Suprapubic skin (tissue), 4 donors: ENCODE data around the gene PHTF2. TPM values are rescaled to one million over a fixed set of nuclear protein-coding genes. Genes with fewer than 3 reads are reported as not detected.
"Not testable (repeated sequence)": the region's sequence is repeated elsewhere in the genome, so short reads cannot be mapped to it uniquely, and the experiment has no call there.

Experiments
- DNase-seq, 2 donors: peaks; one replicate each; pipeline ENCODE4 v3.0.0-alpha.2; 2019; ENCODE audit warnings: low spot score in 2 of 2
- H3K27ac ChIP-seq: fragments of 200-600 bp; sonication (generic); one replicate; pipeline ENCODE4 v1.5.1; 2019
- H3K27me3 ChIP-seq: fragments of 200-600 bp; sonication (generic); one replicate; pipeline ENCODE4 v1.5.1; 2019
- H3K36me3 ChIP-seq: fragments of 200-600 bp; sonication (generic); one replicate; pipeline ENCODE4 v1.5.1; 2019
- H3K4me1 ChIP-seq: fragments of 200-600 bp; sonication (generic); one replicate; pipeline ENCODE4 v1.5.1; 2019
- H3K4me3 ChIP-seq: fragments of 200-600 bp; sonication (generic); one replicate; pipeline ENCODE4 v1.5.1; 2019; ENCODE audit warnings: mild to moderate bottlenecking
- H3K9me3 ChIP-seq: fragments of 200-600 bp; sonication (generic); one replicate; pipeline ENCODE4 v1.5.1; 2019
- EP300 ChIP-seq: sonication (generic); formaldehyde crosslinking; IDR thresholded peaks from one replicate; pipeline ENCODE4 v1.6.1; 2017; ENCODE audit warnings: antibody characterized with exemption
- POLR2A ChIP-seq, 2 donors: fragments of 450-650 bp; IDR thresholded peaks; one replicate each; pipeline ENCODE4 v1.6.1; 2017; ENCODE audit warnings: antibody characterized with exemption in 2 of 2, mild to moderate bottlenecking in 2 of 2, moderate library complexity in 2 of 2
- POLR2AphosphoS5 ChIP-seq, 3 donors: sonication (generic); formaldehyde crosslinking; IDR thresholded peaks; one replicate each; pipeline ENCODE4 v1.6.1; 2017; ENCODE audit warnings: antibody characterized with exemption in 3 of 3
- WGBS: methylation state at CpG from one replicate; pipeline ENCODE4 v1.1.5; 2018; 5-methylcytosine and 5-hydroxymethylcytosine counted together
- total RNA-seq, 4 donors: library from RNA; depleted of rRNA; stranded (reverse); fragments of >200 nt; gene quantifications; one replicate each; pipeline ENCODE4 v1.1.0, GENCODE V29; 2016
- TF ChIP-seq, protein P1 (sequence below), 2 donors: fragments of 200-600 bp in 1 of 2; fragments of 450-650 bp in 1 of 2; sonication (generic) in 1 of 2; IDR thresholded peaks; one replicate each; pipeline ENCODE4 v1.5.1; 2016 to 2019; ENCODE audit warnings: antibody characterized with exemption in 2 of 2, mild to moderate bottlenecking in 1 of 2, moderate library complexity in 1 of 2

PHTF2 gene
- total RNA-seq, 4 donors from 2014 or later: 9.6 to 33.7 (median 15.7) TPM

DNA sequence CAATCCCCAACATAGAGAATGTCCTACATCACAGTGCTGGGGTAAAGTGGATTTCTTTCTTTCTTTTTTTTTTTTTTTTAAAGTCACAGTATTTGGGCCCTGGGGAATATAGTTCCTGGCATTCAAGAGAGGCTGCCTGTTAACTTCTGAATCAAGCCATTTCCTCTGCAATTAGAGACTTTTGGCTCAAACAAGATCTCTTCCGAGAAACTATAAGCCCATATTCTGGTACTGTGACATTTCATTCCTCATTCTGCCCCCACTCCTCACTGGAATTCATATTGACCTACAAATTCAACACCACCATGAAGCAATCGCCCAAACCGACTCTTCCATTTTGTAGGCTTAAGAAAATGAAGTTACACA lies 187.4 kb downstream of the PHTF2 start:
- 73% methylated on average over 3 of the region's 3 CpGs for WGBS
- no peak for DNase-seq

DNA sequence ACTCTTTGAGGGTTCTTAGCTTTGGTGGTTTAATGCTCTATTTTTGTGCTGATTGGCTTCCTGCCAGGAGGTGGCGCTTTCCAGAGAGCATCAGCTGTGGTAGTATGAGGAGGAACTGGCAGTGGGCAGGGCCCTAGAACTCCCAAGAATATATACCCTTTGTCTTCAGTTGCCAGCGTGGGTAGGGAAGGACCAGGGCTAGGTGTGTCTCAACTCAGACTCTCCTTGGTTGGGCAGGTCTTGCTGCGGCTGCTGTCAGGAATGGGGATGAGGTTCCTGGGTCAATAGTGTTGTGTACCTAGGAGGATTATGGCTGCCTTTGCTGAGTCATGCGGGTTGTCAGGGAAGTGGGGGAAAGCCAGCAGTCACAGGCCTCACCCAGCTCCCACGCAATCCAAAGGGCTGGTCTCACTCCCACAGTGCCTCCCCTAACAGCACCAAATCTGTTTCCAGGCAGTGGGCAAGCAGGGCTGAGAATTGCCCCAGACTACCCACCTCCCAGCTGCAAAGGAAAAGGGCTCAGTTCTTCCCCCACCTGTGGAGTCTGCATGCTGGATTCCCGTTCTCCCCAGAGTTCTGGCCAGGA lies 191.5 kb downstream of the PHTF2 start:
- TF ChIP-seq EP300 (no peak), POLR2AphosphoS5 (IDR thresholded peaks at IDR 0.05) (no peak), POLR2A (IDR thresholded peaks at IDR 0.05) (no peak)
- TF ChIP-seq, protein P1, sequence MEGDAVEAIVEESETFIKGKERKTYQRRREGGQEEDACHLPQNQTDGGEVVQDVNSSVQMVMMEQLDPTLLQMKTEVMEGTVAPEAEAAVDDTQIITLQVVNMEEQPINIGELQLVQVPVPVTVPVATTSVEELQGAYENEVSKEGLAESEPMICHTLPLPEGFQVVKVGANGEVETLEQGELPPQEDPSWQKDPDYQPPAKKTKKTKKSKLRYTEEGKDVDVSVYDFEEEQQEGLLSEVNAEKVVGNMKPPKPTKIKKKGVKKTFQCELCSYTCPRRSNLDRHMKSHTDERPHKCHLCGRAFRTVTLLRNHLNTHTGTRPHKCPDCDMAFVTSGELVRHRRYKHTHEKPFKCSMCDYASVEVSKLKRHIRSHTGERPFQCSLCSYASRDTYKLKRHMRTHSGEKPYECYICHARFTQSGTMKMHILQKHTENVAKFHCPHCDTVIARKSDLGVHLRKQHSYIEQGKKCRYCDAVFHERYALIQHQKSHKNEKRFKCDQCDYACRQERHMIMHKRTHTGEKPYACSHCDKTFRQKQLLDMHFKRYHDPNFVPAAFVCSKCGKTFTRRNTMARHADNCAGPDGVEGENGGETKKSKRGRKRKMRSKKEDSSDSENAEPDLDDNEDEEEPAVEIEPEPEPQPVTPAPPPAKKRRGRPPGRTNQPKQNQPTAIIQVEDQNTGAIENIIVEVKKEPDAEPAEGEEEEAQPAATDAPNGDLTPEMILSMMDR (IDR thresholded peaks at IDR 0.05): no peak
- Histone ChIP-seq H3K4me1 (no peaks in the 10 kb centered on the region), H3K27ac (no peak overlapping the region), H3K4me3 (no peak overlapping the region), H3K9me3 (no peaks in the 10 kb centered on the region), H3K27me3 (no peaks in the 10 kb centered on the region), H3K36me3 (no peaks in the 10 kb centered on the region)
- 78% methylated on average over 6 of the region's 6 CpGs for WGBS
- DNase-seq: no peak

More for the DNA sequence above, 187.4 kb downstream of the PHTF2 start:
- TF ChIP-seq POLR2A (IDR thresholded peaks at IDR 0.05) (no peak), EP300 (no peak), POLR2AphosphoS5 (IDR thresholded peaks at IDR 0.05) (no peak)
- TF ChIP-seq, protein P1 (IDR thresholded peaks at IDR 0.05): no peak
- no peak overlapping the region for H3K27ac ChIP-seq
- no peaks in the 10 kb centered on the region for H3K9me3 ChIP-seq
- no peak overlapping the region for H3K4me3 ChIP-seq
- no peaks in the 10 kb centered on the region for H3K4me1 ChIP-seq
- no peaks in the 10 kb centered on the region for H3K27me3 ChIP-seq
- H3K36me3 ChIP-seq: no peaks in the 10 kb centered on the region

DNA sequence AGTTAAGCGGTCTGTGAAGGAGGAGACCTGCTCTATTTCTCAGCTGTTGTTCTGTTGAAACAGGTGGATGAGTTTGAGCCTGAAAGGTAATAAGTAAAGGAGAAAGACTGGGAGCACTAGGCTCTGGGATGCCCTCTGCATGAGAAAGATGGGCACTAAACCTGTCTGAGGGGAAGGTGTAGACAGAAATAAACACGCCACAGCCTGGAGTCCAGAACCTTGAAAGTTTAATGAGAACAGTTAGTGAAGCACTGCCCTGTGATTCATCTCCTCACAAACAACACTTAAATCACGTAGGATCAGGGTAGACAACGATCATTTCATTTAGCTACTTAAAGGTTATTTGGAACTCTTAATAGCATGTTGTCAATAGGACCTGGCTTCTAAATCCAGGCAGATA lies 193.1 kb downstream of the PHTF2 start:
- H3K27me3 ChIP-seq: no peaks in the 10 kb centered on the region
- no peak overlapping the region for H3K4me3 ChIP-seq
- 85% methylated on average over 4 of the region's 4 CpGs for WGBS

GRCh38 chr7:77993838-77994237 lies 195.3 kb downstream of the PHTF2 start:
- Histone ChIP-seq H3K4me1 (no peaks in the 10 kb centered on the region), H3K9me3 (no peaks in the 10 kb centered on the region), H3K27me3 (no peaks in the 10 kb centered on the region), H3K36me3 (no peaks in the 10 kb centered on the region), H3K27ac (no peak overlapping the region), H3K4me3 (no peak overlapping the region)
- DNase-seq: no peak
- TF ChIP-seq, protein P1 (IDR thresholded peaks at IDR 0.05): no peak
- TF ChIP-seq EP300: no peak
- no peak for TF ChIP-seq POLR2AphosphoS5 (IDR thresholded peaks at IDR 0.05)
- WGBS: 90% methylated on average over 3 of the region's 3 CpGs

More for the DNA sequence above, 193.1 kb downstream of the PHTF2 start:
- no peak for DNase-seq
- H3K27ac ChIP-seq: no peak overlapping the region
- TF ChIP-seq, protein P1 (IDR thresholded peaks at IDR 0.05): no peak
- no peak for TF ChIP-seq EP300
- no peak for TF ChIP-seq POLR2A (IDR thresholded peaks at IDR 0.05)
- no peak for TF ChIP-seq POLR2AphosphoS5 (IDR thresholded peaks at IDR 0.05)
- H3K36me3 ChIP-seq: no peaks in the 10 kb centered on the region
- H3K9me3 ChIP-seq: no peaks in the 10 kb centered on the region
- no peaks in the 10 kb centered on the region for H3K4me1 ChIP-seq

GRCh38 chr7:77995717-77996116 lies 197.1 kb downstream of the PHTF2 start:
- no peak overlapping the region for H3K4me3 ChIP-seq
- no peak for DNase-seq
- no peaks in the 10 kb centered on the region for H3K9me3 ChIP-seq
- H3K4me1 ChIP-seq: no peaks in the 10 kb centered on the region
- no peaks in the 10 kb centered on the region for H3K27me3 ChIP-seq
- H3K36me3 ChIP-seq: no peaks in the 10 kb centered on the region
- H3K27ac ChIP-seq: no peak overlapping the region
- no peak for TF ChIP-seq EP300
- 59% methylated on average over 6 of the region's 6 CpGs for WGBS

DNA sequence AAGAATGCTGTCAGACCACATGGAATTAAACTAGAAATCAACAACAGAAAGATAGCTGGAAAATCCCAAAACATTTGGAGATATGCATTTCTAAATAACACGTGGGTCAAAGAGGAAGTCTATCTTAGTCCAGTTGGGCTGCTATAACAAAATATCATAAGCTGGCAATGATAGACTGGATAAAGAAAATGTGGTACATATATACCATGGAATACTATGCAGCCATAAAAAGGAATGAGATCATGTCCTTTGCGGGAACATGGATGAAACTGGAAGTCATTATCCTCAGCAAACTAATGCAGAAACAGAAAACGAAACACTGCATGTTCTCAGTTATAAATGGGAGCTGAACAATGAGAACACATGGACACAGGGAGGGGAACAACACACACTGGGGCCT lies 200.6 kb downstream of the PHTF2 start:
- H3K27ac ChIP-seq, H3K27me3 ChIP-seq, H3K9me3 ChIP-seq, H3K36me3 ChIP-seq, H3K4me1 ChIP-seq, DNase-seq, H3K4me3 ChIP-seq: not testable (repeated sequence)
- WGBS: 83% methylated on average over 3 of the region's 3 CpGs
